HepG2 (cell line): ENCODE measurements around the gene DDC. TPM values are rescaled to one million over a fixed set of nuclear protein-coding genes. Genes with fewer than 3 reads are reported as not detected.
A peak's percentile ranks its signal among the peaks of the same experiment; 100 is the strongest.

Source experiments
- BATF2 ChIP-seq: sonication (generic); formaldehyde crosslinking; IDR thresholded peaks from 2 replicates; pipeline ENCODE4 v1.8.0; 2022; ENCODE audit warnings: mild to moderate bottlenecking, missing genetic modification reagents, moderate library complexity
- HOXA9 ChIP-seq: sonication (generic); formaldehyde crosslinking; IDR thresholded peaks from 2 replicates; pipeline ENCODE4 v1.8.1; 2022; ENCODE audit warnings: missing genetic modification reagents, mild to moderate bottlenecking, moderate library complexity, borderline replicate concordance
- MED13 ChIP-seq: sonication (generic); formaldehyde crosslinking; IDR thresholded peaks from 2 replicates; pipeline ENCODE4 v1.5.0; 2020; ENCODE audit warnings: missing genetic modification reagents
- SNRNP70 ChIP-seq: fragments of 200-400 bp; formaldehyde crosslinking; IDR thresholded peaks from 2 replicates; pipeline ENCODE4 v1.6.1; 2017; ENCODE audit warnings: mild to moderate bottlenecking, low read depth, low read length, moderate library complexity
- ZNF160 ChIP-seq: sonication (generic); formaldehyde crosslinking; IDR thresholded peaks from 2 replicates; pipeline ENCODE4 v1.8.0; 2022; ENCODE audit warnings: mild to moderate bottlenecking, inconsistent platforms, missing genetic modification reagents
- ZNF224 ChIP-seq: sonication (generic); formaldehyde crosslinking; IDR thresholded peaks from 2 replicates; pipeline ENCODE4 v1.5.0; 2020; ENCODE audit warnings: mild to moderate bottlenecking, missing genetic modification reagents
- ZNF276 ChIP-seq: sonication (generic); formaldehyde crosslinking; IDR thresholded peaks from 2 replicates; pipeline ENCODE4 v1.4.0; 2020; ENCODE audit warnings: mild to moderate bottlenecking, low read depth, missing genetic modification reagents
- ZNF335 ChIP-seq: sonication (generic); formaldehyde crosslinking; IDR thresholded peaks from 2 replicates; pipeline ENCODE4 v1.4.0; 2020; ENCODE audit warnings: missing genetic modification reagents
- ZNF362 ChIP-seq: sonication (generic); formaldehyde crosslinking; IDR thresholded peaks from 2 replicates; pipeline ENCODE4 v1.4.0; 2020; ENCODE audit warnings: missing genetic modification reagents, mild to moderate bottlenecking, borderline replicate concordance
- ZNF496 ChIP-seq: sonication (generic); formaldehyde crosslinking; IDR thresholded peaks from 2 replicates; pipeline ENCODE4 v1.8.1; 2023; ENCODE audit warnings: mild to moderate bottlenecking, moderate library complexity, missing genetic modification reagents; ENCODE audit not compliant: insufficient replicate concordance
- ZNF609 ChIP-seq: sonication (generic); formaldehyde crosslinking; IDR thresholded peaks from 2 replicates; pipeline ENCODE4 v1.4.0; 2020; ENCODE audit warnings: mild to moderate bottlenecking, missing genetic modification reagents, borderline replicate concordance
- ZNF629 ChIP-seq: sonication (generic); formaldehyde crosslinking; conservative IDR thresholded peaks from 2 replicates; pipeline ENCODE4 v1.5.0; 2020; ENCODE audit warnings: missing genetic modification reagents
- ZNF749 ChIP-seq: sonication (generic); formaldehyde crosslinking; IDR thresholded peaks from 2 replicates; pipeline ENCODE4 v1.8.0; 2022; ENCODE audit warnings: mild to moderate bottlenecking, missing genetic modification reagents, moderate library complexity, borderline replicate concordance
- ZNF800 ChIP-seq: sonication (generic); formaldehyde crosslinking; IDR thresholded peaks from 2 replicates; pipeline ENCODE4 v1.4.0; 2020; ENCODE audit warnings: missing genetic modification reagents
- polyA plus RNA-seq, 8 experiments: library from polyadenylated mRNA; depleted of rRNA in 3 of 8; stranded (reverse) in 7 of 8; unstranded in 1 of 8; fragments of >200 nt; fragmentation: Illumina TruSeq in 4 of 8; extraction: Trizol in 4 of 8; gene quantifications; 2 replicates each; pipeline versions ENCODE4 v1.2.1 to v1.2.3, GENCODE V29; 2011 to 2016; ENCODE audit warnings: low read depth in 4 of 8, missing spikeins in 1 of 8, mixed read lengths in 1 of 8; ENCODE audit not compliant: insufficient read depth in 1 of 8
- total RNA-seq, 5 experiments: library from RNA; depleted of rRNA; stranded (reverse); fragments of >200 nt; fragmentation: Illumina TruSeq; extraction: Trizol; gene quantifications; 2 replicates each; pipeline ENCODE4 v1.2.3, GENCODE V29; 2016; ENCODE audit warnings: low read depth in 1 of 5

The DDC gene
- total and polyA plus RNA-seq, 2 of the 13 experiments (the other 11 are each of a cell fraction or from before 2014, with no cell fraction given): 11.7 to 93.3 TPM

GRCh38 chr7:50594734-50595485 lies 29.7 kb upstream of the DDC start (continued):
- TF ChIP-seq ZNF609 (CRISPR knock-in tag) (0 out of 2 replicates have a peak, but pooled peaks have one; percentile 32), MED13 (CRISPR knock-in tag) (no peak), ZNF276 (CRISPR knock-in tag) (no peak), HOXA9 (CRISPR knock-in tag) (no peak), ZNF224 (CRISPR knock-in tag) (no peak), ZNF800 (no peak), ZNF335 (no peak), ZNF496 (CRISPR knock-in tag) (no peak), ZNF629 (CRISPR knock-in tag) (no peak), SNRNP70 (no peak), BATF2 (no peak), ZNF749 (CRISPR knock-in tag) (no peak), ZNF160 (CRISPR knock-in tag) (no peak), ZNF362 (CRISPR knock-in tag) (no peak)
